Posterior cingulate gyrus (tissue), 11 donors: ENCODE measurements around the gene GAS7.
"Not testable (repeated sequence)": the region's sequence is repeated elsewhere in the genome, so short reads cannot be mapped to it uniquely, and the experiment has no call there.

ENCODE experiments used
- DNase-seq, 10 donors: peaks; one replicate each; pipeline versions ENCODE4 v3.0.0 to v3.0.0-alpha.2; 2020 to 2021; ENCODE audit warnings: mixed read lengths in 3 of 10
- intact Hi-C: fragments of 100-400 bp; cut with DNase I; formaldehyde crosslinking; loops from one replicate; pipeline ENCODE4 v1.15.1; 2023

GAS7 gene

GRCh38 chr17:10041916-10042588 lies 156.4 kb downstream of the GAS7 start:
- intact Hi-C loops, result no loop called here

GRCh38 chr17:10041287-10041612 lies 157.2 kb downstream of the GAS7 start:
- intact Hi-C loops, result no loop called here
- DNase-seq, result no peak

More at GRCh38 chr17:10041916-10042588, 156.4 kb downstream of the GAS7 start:
- DNase-seq, result no peak

- peak; percentile 68 to 98 (median 86) for DNase-seq
- intact Hi-C loops, result loop anchor here (5.0 kb wide), 1 partner anchor 86 kb away; no protein-coding TSS in a partner anchor
Measured at GRCh38 chr17:10036511-10037061, 161.8 kb downstream of the GAS7 start.

- intact Hi-C loops, result loop anchor here (5.0 kb wide), 1 partner anchor 86 kb away; no protein-coding TSS in a partner anchor
- DNase-seq, result no peak
Measured at GRCh38 chr17:10035885-10036284, 162.5 kb downstream of the GAS7 start.

- intact Hi-C loops, result loop anchor here (5.0 kb wide), 1 partner anchor 87 kb away; no protein-coding TSS in a partner anchor
- DNase-seq, result peak in 3 of 10 donors; percentile 58 to 92 (median 65)
Measured at GRCh38 chr17:10034719-10035475, 163.5 kb downstream of the GAS7 start.

- DNase-seq, result no peak
- intact Hi-C loops, result no loop called here
Measured at GRCh38 chr17:10033959-10034358, 164.4 kb downstream of the GAS7 start.

- intact Hi-C loops, result no loop called here
- peak in 3 of 10 donors; percentile 48 to 88 (median 69) for DNase-seq
Measured at GRCh38 chr17:10033449-10033848, 165.0 kb downstream of the GAS7 start.

- intact Hi-C loops, result no loop called here
- DNase-seq, result no peak
Measured at GRCh38 chr17:10032118-10032852, 166.1 kb downstream of the GAS7 start.

- DNase-seq, result peak in 7 of 10 donors; percentile 55 to 96 (median 72)
- intact Hi-C loops, result no loop called here
Measured at GRCh38 chr17:10031606-10032005, 166.8 kb downstream of the GAS7 start.

GRCh38 chr17:10031127-10031526 lies 167.3 kb downstream of the GAS7 start:
- DNase-seq, result no peak
- intact Hi-C loops, result no loop called here

GRCh38 chr17:10029129-10029528 lies 169.3 kb downstream of the GAS7 start:
- no peak for DNase-seq
- intact Hi-C loops, result no loop called here

GRCh38 chr17:10025976-10026901 lies 172.2 kb downstream of the GAS7 start:
- peak; percentile 57 to 97 (median 78) for DNase-seq
- intact Hi-C loops, result no loop called here

GRCh38 chr17:10025224-10025623 lies 173.2 kb downstream of the GAS7 start:
- intact Hi-C loops, result no loop called here
- peak in 4 of 10 donors; percentile 61 to 90 (median 84) for DNase-seq

- DNase-seq, result peak in 8 of 10 donors; percentile 44 to 93 (median 68)
- intact Hi-C loops, result no loop called here
Measured at GRCh38 chr17:10022416-10022815, 176.0 kb downstream of the GAS7 start.

GRCh38 chr17:10021272-10021984 lies 177.0 kb downstream of the GAS7 start:
- intact Hi-C loops, result no loop called here
- DNase-seq, result peak in 2 of 10 donors; percentile 57 to 86

- intact Hi-C loops, result no loop called here
- peak in 1 of 10 donors; percentile 25 for DNase-seq
Measured at GRCh38 chr17:10019941-10020451, 178.4 kb downstream of the GAS7 start.

GRCh38 chr17:10018461-10018891 lies 179.9 kb downstream of the GAS7 start:
- no peak for DNase-seq
- intact Hi-C loops, result no loop called here

GRCh38 chr17:10016958-10017570 lies 181.3 kb downstream of the GAS7 start:
- intact Hi-C loops, result not testable (repeated sequence)
- DNase-seq, result peak in 1 of 10 donors; percentile 59
